SK-N-MC (cell line): ENCODE data around the gene MAN1B1.

Experiments used
- DNase-seq: peaks from one replicate; pipeline ENCODE4 v3.0.0-alpha.2; 2011; ENCODE audit warnings: low read depth, low spot score
- H3K27ac ChIP-seq: fragments of 200-600 bp; sonication (generic); 2 replicates; pipeline ENCODE4 v1.5.1; 2016; ENCODE audit warnings: mixed run types
- H3K36me3 ChIP-seq: fragments of 200-600 bp; sonication (generic); 2 replicates; pipeline ENCODE4 v1.6.1; 2017; ENCODE audit warnings: antibody characterized with exemption, low read length, mixed read lengths; ENCODE audit not compliant: insufficient read depth
- H3K4me3 ChIP-seq: fragments of 200-600 bp; sonication (generic); 2 replicates; pipeline ENCODE4 v1.5.1; 2016
- H3K9ac ChIP-seq: fragments of 200-600 bp; sonication (generic); 2 replicates; pipeline ENCODE4 v1.8.0; 2017; ENCODE audit warnings: mixed run types, mixed read lengths; ENCODE audit not compliant: insufficient read length
- H3K9me3 ChIP-seq: fragments of 200-600 bp; sonication (generic); 2 replicates; pipeline ENCODE4 v1.6.1; 2017; ENCODE audit warnings: low read depth, mild to moderate bottlenecking, antibody characterized with exemption, low read length, moderate library complexity, mixed read lengths
- EZH2 ChIP-seq: fragments of 200-600 bp; sonication (generic); IDR thresholded peaks from one replicate; pipeline ENCODE4 v1.6.1; 2017; ENCODE audit warnings: antibody characterized with exemption
- FOXP2 ChIP-seq: optimal IDR thresholded peaks from 2 replicates; pipeline ENCODE3; 2011; ENCODE audit warnings: mild to moderate bottlenecking, moderate library complexity; ENCODE audit not compliant: insufficient read depth; ENCODE audit errors: extremely low read length, control extremely low read depth
- POLR2AphosphoS5 ChIP-seq: IDR thresholded peaks from 2 replicates; pipeline ENCODE4 v1.6.1; 2012; ENCODE audit warnings: mild to moderate bottlenecking, low read depth, low read length, borderline replicate concordance

MAN1B1 gene

GRCh38 chr9:137070201-137070905 is 16.4 kb upstream of the MAN1B1 start, which contains the start of gene SAPCD2:
SAPCD2 (minus strand) TSS chr9:137070557; CDS start chr9:137070460, 97 bp downstream.
- DNase-seq, result no peak
- Histone ChIP-seq H3K27ac (no peak within 1 kb of the TSS), H3K9me3 (no peaks in the 10 kb centered on the region), H3K36me3 (no peaks in the 10 kb centered on the region), H3K9ac (peak within 1 kb of the TSS; percentile 66), H3K4me3 (peak within 1 kb of the TSS; percentile 80)
- TF ChIP-seq FOXP2, result no peak
- TF ChIP-seq POLR2AphosphoS5, result peak; percentile 57; the same call in 1 of the 2 replicates

- Histone ChIP-seq H3K9ac (peak overlapping the region; percentile 57), H3K9me3 (no peaks in the 10 kb centered on the region), H3K4me3 (peak overlapping the region; percentile 80), H3K36me3 (no peaks in the 10 kb centered on the region), H3K27ac (no peak overlapping the region)
- TF ChIP-seq EZH2 (no peak), FOXP2 (no peak), POLR2AphosphoS5 (no peak)
- DNase-seq, result no peak
Observed at GRCh38 chr9:137070906-137071275, 15.9 kb upstream of the MAN1B1 start.

- H3K9ac ChIP-seq, result peak overlapping the region; percentile 57
- peak overlapping the region; percentile 80 for H3K4me3 ChIP-seq
- no peak overlapping the region for H3K27ac ChIP-seq
- no peak for TF ChIP-seq POLR2AphosphoS5
- no peak for TF ChIP-seq FOXP2
- no peak for TF ChIP-seq EZH2
- no peaks in the 10 kb centered on the region for H3K9me3 ChIP-seq
- no peaks in the 10 kb centered on the region for H3K36me3 ChIP-seq
- no peak for DNase-seq
Observed at GRCh38 chr9:137071282-137071681, 15.5 kb upstream of the MAN1B1 start.

- Histone ChIP-seq H3K4me3 (no peak overlapping the region), H3K9me3 (no peaks in the 10 kb centered on the region), H3K27ac (no peak overlapping the region), H3K36me3 (peaks cover 4% of the 10 kb centered on the region; the same call in 1 of the 2 replicates), H3K9ac (no peak overlapping the region)
- no peak for TF ChIP-seq FOXP2
- no peak for TF ChIP-seq EZH2
- DNase-seq, result no peak
Observed at GRCh38 chr9:137073992-137074399, 12.8 kb upstream of the MAN1B1 start.

- Histone ChIP-seq H3K27ac (0 out of 2 replicates have a peak overlapping the region, but pooled peaks have one; percentile 16), H3K9me3 (no peaks in the 10 kb centered on the region), H3K36me3 (peaks cover 11% of the 10 kb centered on the region; the same call in 1 of the 2 replicates), H3K9ac (no peak overlapping the region), H3K4me3 (no peak overlapping the region)
- no peak for DNase-seq
- no peak for TF ChIP-seq FOXP2
- TF ChIP-seq POLR2AphosphoS5, result no peak
- no peak for TF ChIP-seq EZH2
Observed at GRCh38 chr9:137074657-137075274, 12.0 kb upstream of the MAN1B1 start.

GRCh38 chr9:137075275-137075775 is 11.5 kb upstream of the MAN1B1 start:
- DNase-seq, result no peak
- no peak for TF ChIP-seq EZH2
- no peak for TF ChIP-seq POLR2AphosphoS5
- TF ChIP-seq FOXP2, result no peak
- 0 out of 2 replicates have a peak overlapping the region, but pooled peaks have one; percentile 16 for H3K27ac ChIP-seq
- H3K36me3 ChIP-seq, result peaks cover 11% of the 10 kb centered on the region; the same call in 1 of the 2 replicates
- no peak overlapping the region for H3K4me3 ChIP-seq
- H3K9ac ChIP-seq, result no peak overlapping the region
- H3K9me3 ChIP-seq, result no peaks in the 10 kb centered on the region

GRCh38 chr9:137076636-137077009 is 10.2 kb upstream of the MAN1B1 start:
- Histone ChIP-seq H3K9me3 (no peaks in the 10 kb centered on the region), H3K27ac (no peak overlapping the region), H3K9ac (no peak overlapping the region), H3K36me3 (peaks cover 11% of the 10 kb centered on the region; the same call in 1 of the 2 replicates), H3K4me3 (no peak overlapping the region; the same call in 1 of the 2 replicates)
- no peak for TF ChIP-seq POLR2AphosphoS5
- TF ChIP-seq FOXP2, result no peak
- TF ChIP-seq EZH2, result no peak
- no peak for DNase-seq

GRCh38 chr9:137077010-137077747 is 9.6 kb upstream of the MAN1B1 start, which contains the start of gene UAP1L1:
UAP1L1 (plus strand) TSS chr9:137077517; CDS start chr9:137077533, 16 bp downstream.
- DNase-seq, result no peak
- H3K9ac ChIP-seq, result peak within 1 kb of the TSS; percentile 75

More at GRCh38 chr9:137077010-137077747, 9.6 kb upstream of the MAN1B1 start, which contains the start of gene UAP1L1:
- H3K27ac ChIP-seq, result no peak within 1 kb of the TSS
- peak; percentile 35; the same call in 1 of the 2 replicates for TF ChIP-seq POLR2AphosphoS5
- TF ChIP-seq EZH2, result no peak
- H3K9me3 ChIP-seq, result no peaks in the 10 kb centered on the region
- H3K4me3 ChIP-seq, result peak within 1 kb of the TSS; percentile 83
- peaks cover 11% of the 10 kb centered on the region; the same call in 1 of the 2 replicates for H3K36me3 ChIP-seq
